BJ (cell line): ENCODE results near the gene IGSF6. TPM values are rescaled to one million over a fixed set of nuclear protein-coding genes. Genes with fewer than 3 reads are reported as not detected.

Experiments used
- polyA plus RNA-seq: library from polyadenylated mRNA; depleted of rRNA; stranded (reverse); fragments of >200 nt; gene quantifications from 2 replicates; pipeline ENCODE4 v1.2.3, GENCODE V29; 2011; rRNA removed
- small RNA-seq: library from RNA; depleted of rRNA; stranded (forward); fragments of <200 nt; gene quantifications from one replicate; pipeline ENCODE3, GENCODE V24; 2012; ENCODE audit warnings: low replicate concordance, low read depth; ENCODE audit not compliant: insufficient read length

Gene IGSF6
- polyA plus RNA-seq, 1 experiment = not detected

Small RNA genes within 50 kb of the gene (small RNA-seq; reads per million reads assigned to genes)
- gene RNU6-1005P (not detected), gene RNU6-196P (not detected)

Other genes starting within 250 kb of the IGSF6 start
- gene METTL9, start 53.0 kb downstream of the IGSF6 start, polyA plus RNA-seq = 46.3 and 106 TPM in 2 replicates
- 0.04 TPM in 1 of 2 replicates, not detected in the other for gene OTOA, start 11.4 kb upstream of the IGSF6 start, polyA plus RNA-seq
- 9.6 and 12.6 TPM in 2 replicates for gene NPIPB4, start 205.1 kb upstream of the IGSF6 start, polyA plus RNA-seq